Measurements from ENCODE around the gene WRAP73. TPM values are rescaled to one million over a fixed set of nuclear protein-coding genes. Genes with fewer than 3 reads are reported as not detected.

The WRAP73 gene
- polyA plus RNA-seq, 2 of the 4 experiments (the other 2 are of a cell fraction), result 15.4 to 16.1 TPM

- DNase-seq (ENCODE audit: low read depth in 1 of 2, low spot score in 1 of 2) (no peak), ATAC-seq (no peak; a peak in 1 of 6 replicates), FAIRE-seq (no peak)
- TF ChIP-seq, protein P1, sequence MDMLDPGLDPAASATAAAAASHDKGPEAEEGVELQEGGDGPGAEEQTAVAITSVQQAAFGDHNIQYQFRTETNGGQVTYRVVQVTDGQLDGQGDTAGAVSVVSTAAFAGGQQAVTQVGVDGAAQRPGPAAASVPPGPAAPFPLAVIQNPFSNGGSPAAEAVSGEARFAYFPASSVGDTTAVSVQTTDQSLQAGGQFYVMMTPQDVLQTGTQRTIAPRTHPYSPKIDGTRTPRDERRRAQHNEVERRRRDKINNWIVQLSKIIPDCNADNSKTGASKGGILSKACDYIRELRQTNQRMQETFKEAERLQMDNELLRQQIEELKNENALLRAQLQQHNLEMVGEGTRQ (IDR thresholded peaks at IDR 0.05), result no peak
- no peak for TF ChIP-seq KDM1A (IDR thresholded peaks at IDR 0.05; ENCODE audit: low read depth)
- H3K9me3 ChIP-seq, result no peaks in the 10 kb centered on the region
- ChIA-PET POLR2A (no interaction called here), CTCF (interaction anchor here (1.3 kb wide), 1 partner anchor 18 kb away, joined by 5 read pairs; no protein-coding TSS in a partner anchor)
- H3K27ac ChIP-seq, result no peak overlapping the region
- no peaks in the 10 kb centered on the region for H3K4me1 ChIP-seq
- WGBS (ENCODE audit: missing lambda C conversion rate), result 61% methylated on average over 8 of the region's 22 CpGs
- no peak overlapping the region for H3K4me3 ChIP-seq
- H3K4me2 ChIP-seq, result no peak overlapping the region
Measured at GRCh38 chr1:3676581-3677470, 26.9 kb upstream of the WRAP73 start.

GRCh38 chr1:3675436-3675835 lies 25.5 kb upstream of the WRAP73 start:
- FAIRE-seq (no peak), DNase-seq (ENCODE audit: low read depth in 1 of 2, low spot score in 1 of 2) (no peak), ATAC-seq (no peak)
- H3K4me3 ChIP-seq, result no peak overlapping the region
- no peaks in the 10 kb centered on the region for H3K4me1 ChIP-seq
- 81% methylated on average over 6 of the region's 11 CpGs for WGBS (ENCODE audit: missing lambda C conversion rate)
- no peak overlapping the region for H3K4me2 ChIP-seq
- no peak overlapping the region for H3K27ac ChIP-seq
- H3K9me3 ChIP-seq, result no peaks in the 10 kb centered on the region
- no peak for TF ChIP-seq TFCP2L1 (CRISPR knock-in tag; IDR thresholded peaks at IDR 0.05)
- TF ChIP-seq CBX8 (IDR thresholded peaks at IDR 0.05), result no peak
- TF ChIP-seq RARB (CRISPR knock-in tag; IDR thresholded peaks at IDR 0.05), result no peak
- ChIA-PET POLR2A (no interaction called here), CTCF (no interaction called here)

- ChIA-PET CTCF (interaction anchor here (0.8 kb wide), 1 partner anchor 21 kb away, joined by 4 read pairs; no protein-coding TSS in a partner anchor), POLR2A (no interaction called here)
- Histone ChIP-seq H3K4me3 (no peak overlapping the region), H3K9me3 (no peaks in the 10 kb centered on the region), H3K27ac (no peak overlapping the region), H3K4me1 (no peaks in the 10 kb centered on the region), H3K4me2 (no peak overlapping the region)
- DNase-seq (ENCODE audit: low read depth in 1 of 2, low spot score in 1 of 2), result no peak
- no peak for ATAC-seq
- WGBS (ENCODE audit: missing lambda C conversion rate), result 78% methylated on average over 19 of the region's 30 CpGs
- FAIRE-seq, result no peak
- TF ChIP-seq HOXA7 (CRISPR knock-in tag; IDR thresholded peaks at IDR 0.05), result no peak
- TF ChIP-seq BHLHE40 (IDR thresholded peaks at IDR 0.05; ENCODE audit: low read depth, low read length), result no peak
- TF ChIP-seq ESRRA (IDR thresholded peaks at IDR 0.05; ENCODE audit: borderline replicate concordance, low read length), result no peak
- TF ChIP-seq KDM1A (IDR thresholded peaks at IDR 0.05; ENCODE audit: low read depth), result no peak
- TF ChIP-seq RAD21 (conservative IDR thresholded peaks at IDR 0.05 in 1 of 2, IDR thresholded peaks at IDR 0.05 in 1 of 2), result no peak
- TF ChIP-seq CEBPB (IDR thresholded peaks at IDR 0.05), result no peak
- TF ChIP-seq CBX2 (IDR thresholded peaks at IDR 0.05; ENCODE audit: borderline replicate concordance, low read depth), result no peak
- TF ChIP-seq ZFP36 (IDR thresholded peaks at IDR 0.05; ENCODE audit: borderline replicate concordance, partially characterized antibody), result no peak
- TF ChIP-seq NFE2L2 (conservative IDR thresholded peaks at IDR 0.05; ENCODE audit: low read length), result no peak
- no peak for TF ChIP-seq RNF2 (IDR thresholded peaks at IDR 0.05; ENCODE audit: borderline replicate concordance, low read depth)
- TF ChIP-seq NR3C1 (IDR thresholded peaks at IDR 0.05), result no peak
- no peak for TF ChIP-seq EP300 (IDR thresholded peaks at IDR 0.05)
- TF ChIP-seq CHD2 (IDR thresholded peaks at IDR 0.05; ENCODE audit: low read length, partially characterized antibody), result no peak
- no peak for TF ChIP-seq SMC3 (IDR thresholded peaks at IDR 0.05)
- no peak for TF ChIP-seq PHF8 (IDR thresholded peaks at IDR 0.05; ENCODE audit: borderline replicate concordance, low read depth)
- TF ChIP-seq SREBF2 (IDR thresholded peaks at IDR 0.05), result no peak
- TF ChIP-seq MAFK (IDR thresholded peaks at IDR 0.05; ENCODE audit: partially characterized antibody), result no peak
- TF ChIP-seq FOXS1 (CRISPR knock-in tag; IDR thresholded peaks at IDR 0.05), result no peak
- no peak for TF ChIP-seq NPAS2 (CRISPR knock-in tag; IDR thresholded peaks at IDR 0.05; ENCODE audit: borderline replicate concordance)
- TF ChIP-seq, protein P2, sequence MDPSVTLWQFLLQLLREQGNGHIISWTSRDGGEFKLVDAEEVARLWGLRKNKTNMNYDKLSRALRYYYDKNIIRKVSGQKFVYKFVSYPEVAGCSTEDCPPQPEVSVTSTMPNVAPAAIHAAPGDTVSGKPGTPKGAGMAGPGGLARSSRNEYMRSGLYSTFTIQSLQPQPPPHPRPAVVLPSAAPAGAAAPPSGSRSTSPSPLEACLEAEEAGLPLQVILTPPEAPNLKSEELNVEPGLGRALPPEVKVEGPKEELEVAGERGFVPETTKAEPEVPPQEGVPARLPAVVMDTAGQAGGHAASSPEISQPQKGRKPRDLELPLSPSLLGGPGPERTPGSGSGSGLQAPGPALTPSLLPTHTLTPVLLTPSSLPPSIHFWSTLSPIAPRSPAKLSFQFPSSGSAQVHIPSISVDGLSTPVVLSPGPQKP (IDR thresholded peaks at IDR 0.05; ENCODE audit: low read depth, low read length), result no peak
Measured at GRCh38 chr1:3674100-3675094, 24.5 kb upstream of the WRAP73 start.
